Colonic mucosa (tissue), 4 donors: ENCODE data around the gene GCG. TPM values are rescaled to one million over a fixed set of nuclear protein-coding genes. Genes with fewer than 3 reads are reported as not detected.

Experiments
- DNase-seq: peaks from one replicate; pipeline ENCODE4 v3.0.0-alpha.2; 2020
- H3K27ac ChIP-seq: fragments of 200-600 bp; one replicate; pipeline ENCODE4 v1.8.0; 2021
- H3K27me3 ChIP-seq: fragments of 200-600 bp; one replicate; pipeline ENCODE4 v1.8.0; 2021
- H3K36me3 ChIP-seq: fragments of 200-600 bp; one replicate; pipeline ENCODE4 v1.8.0; 2021
- H3K4me1 ChIP-seq: fragments of 200-600 bp; one replicate; pipeline ENCODE4 v1.8.0; 2021; ENCODE audit warnings: mild to moderate bottlenecking
- H3K4me3 ChIP-seq: fragments of 200-600 bp; one replicate; pipeline ENCODE4 v1.8.0; 2021
- H3K9ac ChIP-seq, 2 donors: one replicate each; pipeline ENCODE4 v1.7.0; 2013; ENCODE audit warnings: control low read depth in 2 of 2, low read depth in 2 of 2, low read length in 2 of 2
- H3K9me3 ChIP-seq: fragments of 200-600 bp; one replicate; pipeline ENCODE4 v1.8.0; 2021
- CTCF ChIP-seq: fragments of 200-600 bp; IDR thresholded peaks from one replicate; pipeline ENCODE4 v1.8.0; 2022; ENCODE audit warnings: antibody characterized with exemption, mild to moderate bottlenecking
- intact Hi-C: fragments of 100-400 bp; cut with DNase I; formaldehyde crosslinking; loops from one replicate; pipeline ENCODE4 v1.14.1; 2022
- total RNA-seq, 2 donors: library from RNA; stranded (reverse); fragmentation: NEBNext Ultra II Directional in 1 of 2; extraction: Animal tissue kit (Norgen Biotek cat#: 25700) in 1 of 2; gene quantifications; one replicate each; pipeline ENCODE4 v1.2.1, GENCODE V29; 2021
- donor health status: healthy.
- donor health status: DM: no; HTN: no; CAD: no.
- donor health status: DM: no; HTN: no; CAD: no.

Gene GCG
- total RNA-seq, 2 donors from 2014 or later, result 55.8 to 81.3 TPM

GRCh38 chr2:162182395-162182794 is 30.3 kb upstream of the GCG start:
- TF ChIP-seq CTCF, result no peak
- H3K27ac ChIP-seq, result no peak overlapping the region
- no peaks in the 10 kb centered on the region for H3K27me3 ChIP-seq
- no peaks in the 10 kb centered on the region for H3K9me3 ChIP-seq
- H3K4me3 ChIP-seq, result no peak overlapping the region
- DNase-seq, result no peak
- H3K9ac ChIP-seq, result no peak overlapping the region
- H3K36me3 ChIP-seq, result no peaks in the 10 kb centered on the region
- H3K4me1 ChIP-seq, result no peaks in the 10 kb centered on the region
- intact Hi-C loops, result no loop called here

- no peak for DNase-seq
- Histone ChIP-seq H3K9ac (no peak overlapping the region), H3K27ac (no peak overlapping the region), H3K9me3 (no peaks in the 10 kb centered on the region), H3K4me3 (no peak overlapping the region), H3K27me3 (no peaks in the 10 kb centered on the region), H3K4me1 (no peaks in the 10 kb centered on the region), H3K36me3 (no peaks in the 10 kb centered on the region)
- intact Hi-C loops, result no loop called here
- no peak for TF ChIP-seq CTCF
These were observed 25.3 kb upstream of the GCG start for GRCh38 chr2:162177301-162177700.

DNA sequence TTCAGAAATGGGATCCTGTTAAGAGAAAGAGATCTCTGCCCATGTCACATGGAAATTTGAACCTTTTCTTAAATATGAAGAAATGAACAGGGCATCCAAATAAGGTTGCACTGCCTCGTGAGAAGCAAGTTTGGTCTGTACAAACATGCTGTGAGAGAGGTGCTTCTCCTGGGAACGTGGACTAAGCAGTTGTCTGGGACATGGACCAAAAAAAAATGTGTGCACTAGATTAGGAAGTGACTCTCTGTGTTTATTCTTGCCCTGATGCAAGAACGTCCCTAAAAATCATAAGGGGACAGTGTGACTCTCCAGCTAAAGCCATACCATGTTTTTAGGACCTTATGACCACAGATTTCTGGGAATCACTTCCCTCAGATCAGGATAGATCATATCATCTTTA is 23.7 kb upstream of the GCG start:
- TF ChIP-seq CTCF, result no peak
- Histone ChIP-seq H3K9ac (no peak overlapping the region), H3K4me1 (no peaks in the 10 kb centered on the region), H3K27ac (no peak overlapping the region), H3K4me3 (no peak overlapping the region), H3K36me3 (no peaks in the 10 kb centered on the region), H3K9me3 (no peaks in the 10 kb centered on the region), H3K27me3 (no peaks in the 10 kb centered on the region)
- DNase-seq, result no peak
- intact Hi-C loops, result no loop called here

DNA sequence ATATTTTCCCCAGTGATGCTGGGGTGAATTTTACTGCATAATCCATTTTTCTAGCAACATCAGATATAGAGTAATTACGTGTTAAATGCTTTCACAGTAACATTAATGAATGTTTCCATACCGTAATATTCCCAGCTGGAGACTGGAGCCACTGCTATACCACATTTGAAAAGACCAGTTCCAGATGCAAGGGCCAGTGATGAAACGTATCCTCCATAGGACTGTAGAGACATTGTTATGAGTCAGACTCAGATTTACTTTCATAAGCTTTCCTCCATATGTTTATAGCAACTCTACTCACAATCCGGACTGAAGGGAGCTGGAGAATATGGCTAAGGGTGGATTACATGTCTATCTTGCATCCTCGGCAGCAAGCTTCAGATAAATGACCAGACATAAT is 22.7 kb upstream of the GCG start:
- TF ChIP-seq CTCF, result no peak
- Histone ChIP-seq H3K36me3 (no peaks in the 10 kb centered on the region), H3K27me3 (no peaks in the 10 kb centered on the region), H3K4me1 (no peaks in the 10 kb centered on the region), H3K27ac (no peak overlapping the region), H3K9ac (no peak overlapping the region), H3K9me3 (no peaks in the 10 kb centered on the region), H3K4me3 (no peak overlapping the region)
- intact Hi-C loops, result no loop called here
- no peak for DNase-seq

- Histone ChIP-seq H3K4me3 (no peak overlapping the region), H3K36me3 (no peaks in the 10 kb centered on the region), H3K4me1 (no peaks in the 10 kb centered on the region), H3K9ac (no peak overlapping the region), H3K9me3 (no peaks in the 10 kb centered on the region), H3K27ac (no peak overlapping the region), H3K27me3 (no peaks in the 10 kb centered on the region)
- intact Hi-C loops, result no loop called here
- TF ChIP-seq CTCF, result no peak
- no peak for DNase-seq
These were observed 20.8 kb upstream of the GCG start for GRCh38 chr2:162172802-162173370.
